ENCODE results near the gene MICALL1. TPM values are rescaled to one million over a fixed set of nuclear protein-coding genes. Genes with fewer than 3 reads are reported as not detected.

Gene MICALL1
- polyA plus RNA-seq, 3 donors from 2014 or later, result 1.3 to 5.8 (median 2.1) TPM

GRCh38 chr22:37911697-37912096, 5.6 kb downstream of the MICALL1 start:
- no peak overlapping the region for H3K4me3 Mint-ChIP-seq
- H3K36me3 Mint-ChIP-seq, result peaks cover 0 to 9% (median 0%) of the 10 kb centered on the region in 3 donors
- H3K4me1 Mint-ChIP-seq, result peaks cover 13 to 23% of the 10 kb centered on the region in 2 donors
- H3K27me3 Mint-ChIP-seq (ENCODE audit: low read depth in 3 of 3), result peaks cover 0 to 4% (median 2%) of the 10 kb centered on the region in 3 donors
- DNase-seq, result no peak
- H3K27ac Mint-ChIP-seq, result no peak overlapping the region
- no peaks in the 10 kb centered on the region for H3K9me3 Mint-ChIP-seq

DNA sequence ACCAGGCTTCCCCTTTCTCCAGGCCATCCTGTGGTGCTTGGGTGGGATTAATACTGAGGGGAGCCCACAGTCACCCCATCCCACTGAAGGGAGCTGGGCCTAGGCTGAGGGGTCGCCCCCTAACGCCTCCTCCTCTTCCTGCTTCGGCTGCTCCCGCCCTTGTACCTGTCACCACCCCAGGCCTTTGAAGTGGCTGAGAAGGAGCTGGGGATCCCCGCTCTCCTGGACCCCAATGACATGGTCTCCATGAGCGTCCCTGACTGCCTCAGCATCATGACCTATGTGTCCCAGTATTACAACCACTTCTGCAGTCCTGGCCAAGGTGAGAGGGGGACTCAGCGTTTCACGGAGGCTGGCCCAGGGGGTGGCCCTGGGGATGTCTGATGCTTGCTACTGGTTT, 6.1 kb downstream of the MICALL1 start:
- H3K4me1 Mint-ChIP-seq, result peaks cover 10 to 18% of the 10 kb centered on the region in 2 donors
- H3K36me3 Mint-ChIP-seq, result peaks cover 0 to 9% (median 0%) of the 10 kb centered on the region in 3 donors
- no peak overlapping the region for H3K4me3 Mint-ChIP-seq
- no peaks in the 10 kb centered on the region for H3K9me3 Mint-ChIP-seq
- H3K27ac Mint-ChIP-seq, result peak overlapping the region in 1 of 6 donors; percentile 11
- no peak for DNase-seq
- peaks cover 0 to 4% (median 2%) of the 10 kb centered on the region in 3 donors for H3K27me3 Mint-ChIP-seq (ENCODE audit: low read depth in 3 of 3)

- H3K27ac Mint-ChIP-seq, result no peak overlapping the region
- DNase-seq, result no peak
These were observed 7.2 kb downstream of the MICALL1 start for GRCh38 chr22:37913233-37913721.

DNA sequence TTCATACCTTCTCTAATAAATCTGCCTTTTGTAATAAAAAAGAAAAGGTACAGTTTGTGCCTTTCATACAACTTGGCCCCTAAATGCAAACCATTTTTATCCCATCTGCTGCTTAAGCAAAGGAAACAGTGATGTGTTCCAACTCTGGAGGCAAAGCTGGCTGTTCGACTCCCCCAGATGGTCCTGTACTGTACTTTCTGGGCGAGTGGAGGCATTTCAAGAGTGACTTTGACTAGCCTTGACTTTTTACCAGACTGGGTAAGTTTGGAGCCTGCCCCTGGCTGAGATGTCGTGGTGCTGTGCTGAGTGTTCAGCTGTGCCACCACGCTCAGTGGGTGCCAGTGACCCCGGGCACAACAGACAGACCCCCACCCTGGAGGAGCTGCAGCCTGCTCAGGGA, 10.2 kb downstream of the MICALL1 start:
- Mint-ChIP-seq H3K27ac (no peak overlapping the region), H3K4me1 (peaks cover 6 to 7% of the 10 kb centered on the region in 2 donors), H3K4me3 (no peak overlapping the region), H3K27me3 (ENCODE audit: low read depth in 3 of 3) (peaks cover 1 to 2% (median 2%) of the 10 kb centered on the region in 3 donors), H3K9me3 (no peaks in the 10 kb centered on the region), H3K36me3 (peaks cover 0 to 17% (median 4%) of the 10 kb centered on the region in 3 donors)
- no peak for DNase-seq

More at GRCh38 chr22:37913233-37913721, 7.2 kb downstream of the MICALL1 start:
- no peak overlapping the region for H3K4me3 Mint-ChIP-seq
- H3K4me1 Mint-ChIP-seq, result peaks cover 0 to 10% of the 10 kb centered on the region in 2 donors
- peaks cover 0 to 2% (median 1%) of the 10 kb centered on the region in 3 donors for H3K27me3 Mint-ChIP-seq (ENCODE audit: low read depth in 3 of 3)
- no peaks in the 10 kb centered on the region for H3K9me3 Mint-ChIP-seq
- H3K36me3 Mint-ChIP-seq, result peaks cover 0 to 13% (median 0%) of the 10 kb centered on the region in 3 donors

DNA sequence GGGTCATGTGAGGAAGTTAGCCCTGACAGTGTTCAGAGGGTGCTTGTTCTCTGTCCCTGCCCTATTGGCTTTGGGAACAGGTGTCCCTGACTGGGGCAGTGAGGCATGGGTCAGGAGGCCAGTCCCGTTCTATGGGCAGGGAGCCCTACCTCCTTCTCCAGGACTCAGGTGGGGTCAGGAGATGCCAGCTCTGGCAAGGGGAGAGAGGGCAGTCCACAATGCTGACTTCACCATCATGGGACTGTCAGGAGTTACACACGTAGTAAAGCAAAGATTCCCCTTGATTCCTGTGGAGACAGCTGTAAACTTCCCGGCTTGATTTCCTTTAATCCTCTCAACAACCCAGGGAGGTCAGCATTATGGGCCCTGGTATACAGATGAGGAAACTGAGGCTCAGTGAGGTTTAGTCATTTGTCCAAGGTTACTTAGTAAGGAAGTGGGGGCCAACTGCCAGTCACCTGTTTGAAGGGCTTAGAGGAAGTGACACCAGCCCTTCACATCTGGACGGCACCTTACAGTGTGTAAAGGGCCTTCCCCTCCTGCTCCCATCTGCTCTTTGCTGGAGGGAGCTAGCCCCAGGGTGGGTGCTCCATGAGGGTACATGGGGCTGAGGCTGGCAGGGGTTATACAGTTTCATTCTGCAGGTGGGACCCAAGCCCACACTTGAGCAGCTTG, 11.9 kb downstream of the MICALL1 start:
- peaks cover 0 to 2% (median 1%) of the 10 kb centered on the region in 3 donors for H3K27me3 Mint-ChIP-seq (ENCODE audit: low read depth in 3 of 3)
- H3K4me3 Mint-ChIP-seq, result no peak overlapping the region
- peaks cover 0 to 17% (median 4%) of the 10 kb centered on the region in 3 donors for H3K36me3 Mint-ChIP-seq
- H3K4me1 Mint-ChIP-seq, result peaks cover 5 to 7% of the 10 kb centered on the region in 2 donors
- H3K27ac Mint-ChIP-seq, result no peak overlapping the region
- no peak for DNase-seq
- H3K9me3 Mint-ChIP-seq, result no peaks in the 10 kb centered on the region

DNA sequence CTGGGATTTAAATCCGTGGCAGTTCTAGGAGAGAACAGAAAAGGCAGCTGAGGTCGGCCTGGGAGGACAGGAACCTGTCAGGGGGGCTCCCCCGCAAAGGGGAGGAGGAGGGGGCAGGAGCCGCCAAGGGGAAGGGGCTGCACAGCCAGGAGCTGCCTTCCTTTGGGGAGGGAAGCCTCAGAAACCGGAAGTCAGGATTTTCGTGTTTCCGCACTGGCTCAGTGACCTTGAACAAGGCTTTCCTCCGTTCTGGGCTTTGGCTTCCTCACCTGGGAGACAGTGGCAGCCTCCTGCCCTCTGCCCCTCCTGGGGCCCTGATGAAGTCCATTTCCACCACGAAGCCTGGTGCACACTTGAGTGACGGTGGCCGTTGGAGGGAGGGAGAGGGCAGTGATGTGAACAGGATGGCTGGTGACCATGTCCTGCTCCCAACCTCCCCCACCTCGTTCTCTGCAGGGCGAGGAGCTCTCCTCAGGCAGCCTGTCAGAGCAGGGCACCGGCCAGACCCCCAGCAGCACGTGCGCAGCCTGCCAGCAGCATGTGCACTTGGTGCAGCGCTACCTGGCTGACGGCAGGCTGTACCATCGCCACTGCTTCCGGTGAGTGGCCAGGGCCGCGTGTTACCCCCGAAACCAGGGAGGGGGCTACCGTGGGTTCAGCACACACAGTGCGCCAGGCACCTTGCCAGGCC, 12.6 kb downstream of the MICALL1 start:
- Mint-ChIP-seq H3K27ac (peak overlapping the region in 1 of 6 donors; percentile 48), H3K4me1 (peaks cover 5 to 7% of the 10 kb centered on the region in 2 donors), H3K27me3 (ENCODE audit: low read depth in 3 of 3) (peaks cover 0 to 4% (median 2%) of the 10 kb centered on the region in 3 donors), H3K9me3 (no peaks in the 10 kb centered on the region), H3K4me3 (no peak overlapping the region), H3K36me3 (peaks cover 0 to 15% (median 4%) of the 10 kb centered on the region in 3 donors)
- no peak for DNase-seq

- Mint-ChIP-seq H3K36me3 (peaks cover 0 to 18% (median 4%) of the 10 kb centered on the region in 3 donors), H3K4me1 (peaks cover 5 to 7% of the 10 kb centered on the region in 2 donors), H3K27ac (peak overlapping the region; percentile 62 to 88 (median 72)), H3K9me3 (no peaks in the 10 kb centered on the region), H3K27me3 (ENCODE audit: low read depth in 3 of 3) (peaks cover 0 to 4% (median 1%) of the 10 kb centered on the region in 3 donors), H3K4me3 (peak overlapping the region in 4 of 5 donors; percentile 30 to 68 (median 50))
- no peak for DNase-seq
These were observed 14.0 kb downstream of the MICALL1 start for GRCh38 chr22:37920126-37920525.

GRCh38 chr22:37922191-37922590, 16.1 kb downstream of the MICALL1 start:
- Mint-ChIP-seq H3K27me3 (ENCODE audit: low read depth in 3 of 3) (peaks cover 0 to 4% (median 1%) of the 10 kb centered on the region in 3 donors), H3K4me3 (no peak overlapping the region), H3K27ac (no peak overlapping the region), H3K36me3 (peaks cover 0 to 14% (median 4%) of the 10 kb centered on the region in 3 donors), H3K4me1 (peaks cover 5 to 7% of the 10 kb centered on the region in 2 donors), H3K9me3 (no peaks in the 10 kb centered on the region)
- no peak for DNase-seq

DNA sequence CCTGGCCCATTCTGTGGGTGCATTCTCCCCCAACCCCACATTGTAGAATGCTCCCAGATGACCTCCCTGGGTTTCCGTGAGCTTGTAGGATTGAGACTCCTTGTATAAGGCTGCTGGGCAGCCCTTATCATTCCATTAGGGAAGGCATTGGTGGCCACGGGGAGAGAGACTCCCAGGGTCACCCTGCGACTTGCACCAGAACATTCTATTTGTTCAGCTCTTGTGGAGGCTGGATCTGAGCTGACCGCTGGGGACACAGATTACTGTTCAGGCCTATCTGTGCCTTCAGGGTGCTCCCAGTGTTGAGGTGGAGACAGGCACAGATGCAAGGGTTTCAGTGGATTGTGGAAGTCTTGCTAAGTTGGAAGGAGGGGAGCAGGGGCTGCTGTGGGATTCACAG, 17.8 kb downstream of the MICALL1 start:
- no peak for DNase-seq
- no peaks in the 10 kb centered on the region for H3K9me3 Mint-ChIP-seq
- peaks cover 4 to 14% (median 5%) of the 10 kb centered on the region in 3 donors for H3K36me3 Mint-ChIP-seq
- H3K4me3 Mint-ChIP-seq, result no peak overlapping the region
- H3K27ac Mint-ChIP-seq, result no peak overlapping the region
- H3K4me1 Mint-ChIP-seq, result peaks cover 5 to 7% of the 10 kb centered on the region in 2 donors
- H3K27me3 Mint-ChIP-seq (ENCODE audit: low read depth in 3 of 3), result peaks cover 0 to 4% (median 1%) of the 10 kb centered on the region in 3 donors

DNA sequence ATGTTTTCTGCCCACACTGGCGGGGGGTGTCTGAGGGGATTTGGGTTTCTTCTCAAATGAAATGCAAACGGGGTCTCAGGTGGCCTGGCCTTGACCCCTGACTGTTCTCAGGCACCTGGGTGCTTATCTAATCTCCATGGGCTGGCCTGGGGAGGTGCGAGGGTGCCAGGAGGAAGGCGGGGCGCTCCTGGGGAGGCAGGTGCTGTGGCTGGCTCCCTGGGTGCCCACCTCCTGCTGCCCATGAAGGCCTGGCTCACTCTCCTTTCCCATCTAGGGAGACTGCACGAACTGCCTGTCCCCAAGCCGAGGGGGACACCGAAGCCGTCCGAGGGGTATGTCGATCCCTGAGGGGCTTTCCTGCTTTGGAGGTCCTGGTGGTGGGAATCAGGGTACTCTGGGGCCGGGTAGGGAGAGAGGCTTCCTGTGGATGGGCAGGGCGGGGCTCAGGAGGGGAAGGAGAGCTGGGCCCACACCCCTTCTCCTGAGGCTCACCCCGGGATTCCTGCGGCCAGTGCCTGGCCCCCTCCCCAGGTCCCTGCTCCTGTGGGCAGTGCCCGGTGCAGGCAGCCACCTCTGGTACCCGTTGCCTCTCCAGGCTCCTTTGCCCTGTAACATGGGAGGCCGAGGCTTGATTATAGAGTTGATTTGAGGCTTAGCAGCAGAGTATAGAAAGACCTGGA, 18.4 kb downstream of the MICALL1 start:
- DNase-seq, result no peak
- H3K4me3 Mint-ChIP-seq, result no peak overlapping the region
- H3K27me3 Mint-ChIP-seq (ENCODE audit: low read depth in 3 of 3), result peaks cover 0 to 4% (median 3%) of the 10 kb centered on the region in 3 donors
- peaks cover 7% of the 10 kb centered on the region in 2 donors for H3K4me1 Mint-ChIP-seq
- H3K27ac Mint-ChIP-seq, result no peak overlapping the region
- H3K9me3 Mint-ChIP-seq, result no peaks in the 10 kb centered on the region
- peaks cover 4 to 16% (median 5%) of the 10 kb centered on the region in 3 donors for H3K36me3 Mint-ChIP-seq

DNA sequence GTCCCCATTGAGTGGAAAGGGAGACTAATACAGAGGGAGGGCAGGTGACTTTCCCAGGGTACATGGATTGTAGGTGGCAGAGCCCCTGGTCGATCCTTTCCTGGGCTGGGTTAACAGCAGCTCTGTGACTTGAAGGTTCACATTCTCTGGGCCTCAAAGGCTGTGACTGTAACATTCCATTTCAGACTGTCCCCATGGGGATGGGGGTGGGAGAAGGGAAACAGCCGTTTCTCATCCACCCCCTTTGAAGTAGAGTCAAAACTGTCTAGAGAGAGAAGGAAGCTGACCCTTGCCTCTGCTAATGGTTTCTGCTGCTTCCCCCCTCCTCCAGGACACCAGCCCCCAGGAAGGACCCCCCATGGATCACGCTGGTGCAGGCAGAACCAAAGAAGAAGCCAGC, 19.2 kb downstream of the MICALL1 start:
- H3K4me1 Mint-ChIP-seq, result peaks cover under 1 to 2% of the 10 kb centered on the region in 2 donors
- peaks cover 0 to 12% (median 5%) of the 10 kb centered on the region in 3 donors for H3K36me3 Mint-ChIP-seq
- H3K27ac Mint-ChIP-seq, result peak overlapping the region in 1 of 6 donors; percentile 50
- no peaks in the 10 kb centered on the region for H3K9me3 Mint-ChIP-seq
- H3K27me3 Mint-ChIP-seq (ENCODE audit: low read depth in 3 of 3), result peaks cover 0 to 3% (median 2%) of the 10 kb centered on the region in 3 donors
- no peak for DNase-seq
- no peak overlapping the region for H3K4me3 Mint-ChIP-seq

GRCh38 chr22:37925767-37926166, 19.7 kb downstream of the MICALL1 start:
- Mint-ChIP-seq H3K4me1 (peaks cover 0 to 2% of the 10 kb centered on the region in 2 donors), H3K36me3 (peaks cover 0 to 12% (median 5%) of the 10 kb centered on the region in 3 donors), H3K27ac (no peak overlapping the region), H3K27me3 (ENCODE audit: low read depth in 3 of 3) (peaks cover 0 to 4% (median 2%) of the 10 kb centered on the region in 3 donors), H3K4me3 (no peak overlapping the region), H3K9me3 (no peaks in the 10 kb centered on the region)
- no peak for DNase-seq

GRCh38 chr22:37926358-37926757, 20.3 kb downstream of the MICALL1 start:
- Mint-ChIP-seq H3K27me3 (ENCODE audit: low read depth in 3 of 3) (peaks cover 0 to 4% (median 2%) of the 10 kb centered on the region in 3 donors), H3K4me1 (peaks cover 0 to 2% of the 10 kb centered on the region in 2 donors), H3K27ac (no peak overlapping the region), H3K4me3 (no peak overlapping the region), H3K36me3 (peaks cover 0 to 12% (median 5%) of the 10 kb centered on the region in 3 donors), H3K9me3 (no peaks in the 10 kb centered on the region)
- no peak for DNase-seq
